ENCODE measurements around the gene LRRC30.

DNA sequence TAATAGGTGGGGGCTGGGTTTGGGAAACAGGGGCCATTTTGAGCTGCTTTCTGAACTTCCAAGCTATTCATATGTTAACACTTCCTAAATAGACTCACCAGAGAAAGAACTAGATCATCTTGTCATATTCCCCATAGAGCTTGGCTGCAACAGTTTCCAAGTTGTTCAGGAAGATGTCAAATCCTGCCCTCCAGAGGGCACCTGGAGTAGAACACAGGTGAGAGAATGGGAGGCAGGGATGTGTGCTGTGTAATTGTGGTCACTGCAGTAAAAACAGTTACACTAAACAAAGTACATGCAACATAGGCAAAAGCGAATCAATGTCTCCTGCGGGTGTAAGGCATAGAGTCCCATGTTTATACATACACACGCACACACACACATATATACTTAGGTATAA lies 34.5 kb upstream of the LRRC30 start:
- TF ChIP-seq POLR2A (IDR thresholded peaks at IDR 0.05) (no peak), CTCF (IDR thresholded peaks at IDR 0.05) (no peak)
